Liver (tissue), 3 donors: ENCODE data around the gene PSPN.

Experiments used
- CTCF ChIP-seq: fragments of 150-350 bp; IDR thresholded peaks from 2 replicates; pipeline ENCODE4 v1.5.1; 2017; ENCODE audit warnings: improper control_type of control experiment, low read depth, low read length; ENCODE audit not compliant: missing input control
- EGR1 ChIP-seq, 2 donors: IDR thresholded peaks; 2 replicates each; pipeline ENCODE4 v1.6.1; 2016 to 2018; ENCODE audit warnings: antibody characterized with exemption in 2 of 2, low read depth in 2 of 2
- JUND ChIP-seq, 2 donors: IDR thresholded peaks; 2 replicates each; pipeline ENCODE4 v1.6.1; 2016; ENCODE audit warnings: antibody characterized with exemption in 2 of 2
- RAD21 ChIP-seq, 2 donors: IDR thresholded peaks; 2 replicates each; pipeline ENCODE4 v1.6.1; 2016; ENCODE audit warnings: antibody characterized with exemption in 2 of 2, mild to moderate bottlenecking in 2 of 2
- SP1 ChIP-seq: IDR thresholded peaks from 2 replicates; pipeline ENCODE4 v1.6.1; 2018; ENCODE audit warnings: antibody characterized with exemption, mild to moderate bottlenecking
- YY1 ChIP-seq: IDR thresholded peaks from 2 replicates; pipeline ENCODE4 v1.6.1; 2016; ENCODE audit warnings: antibody characterized with exemption, mild to moderate bottlenecking
- ZBTB33 ChIP-seq: IDR thresholded peaks from 2 replicates; pipeline ENCODE4 v1.6.1; 2016; ENCODE audit warnings: antibody characterized with exemption
- TF ChIP-seq, protein P1 (sequence below): IDR thresholded peaks from 2 replicates; pipeline ENCODE4 v1.6.1; 2016; ENCODE audit warnings: antibody characterized with exemption
- TF ChIP-seq, protein P2 (sequence below): IDR thresholded peaks from 2 replicates; pipeline ENCODE4 v1.6.1; 2016; ENCODE audit warnings: antibody characterized with exemption
- donor health status: healthy.
- donor health status: healthy.

DNA sequence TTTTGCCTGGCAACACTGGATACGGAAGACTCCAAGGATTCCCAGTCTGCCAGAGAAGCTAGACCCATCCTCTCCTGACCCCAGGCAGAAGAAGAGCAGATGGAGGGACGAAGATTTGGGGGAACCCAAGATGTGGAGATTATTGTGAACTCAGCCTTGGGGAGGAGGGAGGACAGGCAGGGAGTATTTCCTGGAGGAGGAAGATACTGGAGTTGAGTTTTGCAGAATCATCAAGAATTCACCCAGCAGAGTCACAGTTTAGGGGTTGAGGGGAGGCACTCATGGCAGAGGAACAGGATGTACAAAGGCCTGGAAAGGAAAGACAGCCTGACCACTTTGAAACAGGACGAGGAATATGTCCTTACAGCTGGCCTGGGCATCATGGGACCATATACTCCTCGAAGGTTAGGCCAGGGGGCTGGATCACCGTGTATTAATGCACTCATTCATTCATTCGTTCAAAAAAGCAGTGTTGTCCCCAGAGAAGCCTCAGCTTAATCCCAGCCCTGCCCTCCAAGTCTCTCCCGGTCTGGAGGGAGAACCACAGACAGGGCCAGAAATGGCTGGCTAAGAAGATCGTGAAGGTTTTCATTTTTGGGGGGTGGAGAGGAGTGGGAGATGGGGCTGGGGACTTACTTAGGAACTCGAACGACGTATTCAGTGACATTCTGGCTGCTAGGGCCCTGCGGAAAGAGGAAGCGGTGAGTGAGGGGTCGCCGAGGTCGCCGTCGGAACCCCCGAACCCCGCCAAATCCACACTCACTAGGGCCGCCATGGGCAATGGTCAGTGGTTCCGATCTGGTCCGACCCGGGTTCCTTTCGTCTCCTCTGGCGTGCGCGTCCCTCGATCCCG, 16.7 kb upstream of the PSPN start:
- TF ChIP-seq CTCF: no peak
- TF ChIP-seq JUND (IDR thresholded peaks at IDR 0.05): no peak
- TF ChIP-seq, protein P1, sequence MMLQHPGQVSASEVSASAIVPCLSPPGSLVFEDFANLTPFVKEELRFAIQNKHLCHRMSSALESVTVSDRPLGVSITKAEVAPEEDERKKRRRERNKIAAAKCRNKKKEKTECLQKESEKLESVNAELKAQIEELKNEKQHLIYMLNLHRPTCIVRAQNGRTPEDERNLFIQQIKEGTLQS: no peak
- TF ChIP-seq, protein P2, sequence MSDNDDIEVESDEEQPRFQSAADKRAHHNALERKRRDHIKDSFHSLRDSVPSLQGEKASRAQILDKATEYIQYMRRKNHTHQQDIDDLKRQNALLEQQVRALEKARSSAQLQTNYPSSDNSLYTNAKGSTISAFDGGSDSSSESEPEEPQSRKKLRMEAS: no peak
- TF ChIP-seq EGR1 (IDR thresholded peaks at IDR 0.05; ENCODE audit: low read depth in 2 of 2): no peak
- TF ChIP-seq SP1: no peak
- TF ChIP-seq RAD21 (IDR thresholded peaks at IDR 0.05): no peak
- no peak for TF ChIP-seq ZBTB33
- no peak for TF ChIP-seq YY1
